ENCODE measurements around the gene DNAAF8.

Gene DNAAF8

DNA sequence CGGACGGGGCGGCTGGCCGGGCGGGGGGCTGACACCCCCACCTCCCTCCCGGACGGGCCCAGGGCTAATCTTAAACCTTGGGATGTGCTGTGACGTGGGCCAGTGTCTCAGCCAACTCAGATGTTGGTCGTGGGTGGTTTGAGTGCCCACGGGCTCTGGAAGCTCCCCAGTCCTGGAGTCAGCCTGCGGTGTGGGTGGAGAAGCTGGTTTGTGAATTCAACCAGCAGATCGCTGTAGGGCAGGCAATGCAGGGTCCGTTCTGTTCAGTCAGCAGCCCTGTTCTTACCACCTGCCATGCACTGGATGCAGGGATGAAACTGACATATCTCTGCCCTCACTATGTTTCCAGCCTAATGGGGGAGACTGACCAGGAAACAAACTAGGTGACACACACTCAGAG is 40.7 kb downstream of the DNAAF8 start:
- TF ChIP-seq POLR2AphosphoS5 (IDR thresholded peaks at IDR 0.05; ENCODE audit: low read depth, low read length) = no peak
- TF ChIP-seq, protein P1, sequence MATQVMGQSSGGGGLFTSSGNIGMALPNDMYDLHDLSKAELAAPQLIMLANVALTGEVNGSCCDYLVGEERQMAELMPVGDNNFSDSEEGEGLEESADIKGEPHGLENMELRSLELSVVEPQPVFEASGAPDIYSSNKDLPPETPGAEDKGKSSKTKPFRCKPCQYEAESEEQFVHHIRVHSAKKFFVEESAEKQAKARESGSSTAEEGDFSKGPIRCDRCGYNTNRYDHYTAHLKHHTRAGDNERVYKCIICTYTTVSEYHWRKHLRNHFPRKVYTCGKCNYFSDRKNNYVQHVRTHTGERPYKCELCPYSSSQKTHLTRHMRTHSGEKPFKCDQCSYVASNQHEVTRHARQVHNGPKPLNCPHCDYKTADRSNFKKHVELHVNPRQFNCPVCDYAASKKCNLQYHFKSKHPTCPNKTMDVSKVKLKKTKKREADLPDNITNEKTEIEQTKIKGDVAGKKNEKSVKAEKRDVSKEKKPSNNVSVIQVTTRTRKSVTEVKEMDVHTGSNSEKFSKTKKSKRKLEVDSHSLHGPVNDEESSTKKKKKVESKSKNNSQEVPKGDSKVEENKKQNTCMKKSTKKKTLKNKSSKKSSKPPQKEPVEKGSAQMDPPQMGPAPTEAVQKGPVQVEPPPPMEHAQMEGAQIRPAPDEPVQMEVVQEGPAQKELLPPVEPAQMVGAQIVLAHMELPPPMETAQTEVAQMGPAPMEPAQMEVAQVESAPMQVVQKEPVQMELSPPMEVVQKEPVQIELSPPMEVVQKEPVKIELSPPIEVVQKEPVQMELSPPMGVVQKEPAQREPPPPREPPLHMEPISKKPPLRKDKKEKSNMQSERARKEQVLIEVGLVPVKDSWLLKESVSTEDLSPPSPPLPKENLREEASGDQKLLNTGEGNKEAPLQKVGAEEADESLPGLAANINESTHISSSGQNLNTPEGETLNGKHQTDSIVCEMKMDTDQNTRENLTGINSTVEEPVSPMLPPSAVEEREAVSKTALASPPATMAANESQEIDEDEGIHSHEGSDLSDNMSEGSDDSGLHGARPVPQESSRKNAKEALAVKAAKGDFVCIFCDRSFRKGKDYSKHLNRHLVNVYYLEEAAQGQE (IDR thresholded peaks at IDR 0.05; ENCODE audit: insufficient read depth in 1 of 2, low read depth in 2 of 2, low read length in 2 of 2) = no peak

DNA sequence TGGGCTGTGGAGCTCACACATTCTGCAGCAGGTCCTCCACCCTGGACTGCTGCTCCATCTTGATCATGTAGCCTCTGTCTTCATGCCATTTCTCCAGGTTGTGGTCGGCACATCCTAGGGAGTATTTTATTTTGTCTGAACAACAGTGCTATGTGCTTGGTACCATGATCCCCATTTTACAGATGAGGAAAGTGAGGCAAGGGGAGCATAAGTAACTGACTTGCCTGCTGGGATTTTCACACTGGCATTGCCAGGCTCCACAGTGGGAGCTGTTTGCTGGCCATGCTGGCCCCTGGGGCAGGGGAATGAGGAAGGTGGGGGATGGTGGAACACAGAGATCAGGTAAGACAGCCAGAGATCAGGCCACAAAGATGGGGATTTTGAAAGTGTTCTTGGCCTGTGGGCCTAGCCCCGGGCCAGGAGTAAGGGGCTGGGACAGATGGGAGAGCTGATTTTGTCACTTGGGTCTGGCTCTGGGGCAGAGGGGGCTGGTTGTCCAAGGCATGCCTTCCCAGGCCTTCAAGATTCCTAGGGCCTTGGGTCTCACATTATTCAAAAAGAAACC is 41.9 kb downstream of the DNAAF8 start:
- no peak for TF ChIP-seq FOXP2 (optimal IDR thresholded peaks at IDR 0.05; ENCODE audit: borderline replicate concordance, extremely low read depth, extremely low read length, insufficient read depth)
- no peak for TF ChIP-seq POLR2AphosphoS5 (IDR thresholded peaks at IDR 0.05; ENCODE audit: low read depth, low read length)
- no peak for TF ChIP-seq SIN3A (IDR thresholded peaks at IDR 0.05; ENCODE audit: borderline replicate concordance, insufficient read depth, low read length)
- TF ChIP-seq TAF1 (IDR thresholded peaks at IDR 0.05; ENCODE audit: borderline replicate concordance, insufficient read depth, low read length) = no peak
- TF ChIP-seq, protein P1 (IDR thresholded peaks at IDR 0.05; ENCODE audit: insufficient read depth in 1 of 2, low read depth in 2 of 2, low read length in 2 of 2) = no peak

DNA sequence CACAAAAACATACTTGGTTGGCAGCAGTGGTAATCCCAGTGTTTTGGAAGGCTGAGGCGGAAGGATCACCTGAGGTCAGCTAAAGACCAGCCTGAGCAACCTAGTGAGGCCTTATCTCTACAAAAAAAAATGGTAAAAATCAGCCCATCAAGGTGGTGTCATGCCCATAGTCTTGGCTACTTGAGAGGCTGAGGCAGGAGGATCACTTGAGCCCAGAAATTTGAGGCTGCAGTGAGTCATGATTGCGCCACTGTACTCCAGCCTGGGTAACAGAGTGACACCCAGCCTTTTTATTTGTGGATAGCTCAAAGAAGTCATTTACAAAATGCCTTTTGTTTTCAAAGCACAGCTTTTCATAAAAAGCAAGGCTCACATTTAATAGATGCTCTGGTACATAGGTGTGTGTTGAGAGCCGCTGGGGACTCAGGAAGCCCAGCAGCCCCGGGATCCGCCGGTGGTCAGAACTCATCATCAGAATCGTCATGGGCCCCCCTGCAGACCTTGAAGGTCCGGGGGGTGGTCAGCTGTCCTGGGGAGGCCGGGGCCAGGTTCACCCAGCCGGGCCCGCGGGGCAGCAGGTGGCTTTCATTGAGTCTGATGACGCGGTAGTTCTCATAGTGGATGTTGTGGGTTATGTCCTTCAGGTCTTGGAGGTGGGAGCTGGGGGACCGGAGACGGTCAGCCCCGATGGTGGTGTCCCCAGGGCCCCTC is 43.2 kb downstream of the DNAAF8 start:
- TF ChIP-seq TAF1 (IDR thresholded peaks at IDR 0.05; ENCODE audit: borderline replicate concordance, insufficient read depth, low read length) (no peak), FOXP2 (optimal IDR thresholded peaks at IDR 0.05; ENCODE audit: borderline replicate concordance, extremely low read depth, extremely low read length, insufficient read depth) (no peak), POLR2AphosphoS5 (IDR thresholded peaks at IDR 0.05; ENCODE audit: low read depth, low read length) (no peak), SIN3A (IDR thresholded peaks at IDR 0.05; ENCODE audit: borderline replicate concordance, insufficient read depth, low read length) (no peak)
- TF ChIP-seq, protein P1 (IDR thresholded peaks at IDR 0.05; ENCODE audit: insufficient read depth in 1 of 2, low read depth in 2 of 2, low read length in 2 of 2) = no peak

DNA sequence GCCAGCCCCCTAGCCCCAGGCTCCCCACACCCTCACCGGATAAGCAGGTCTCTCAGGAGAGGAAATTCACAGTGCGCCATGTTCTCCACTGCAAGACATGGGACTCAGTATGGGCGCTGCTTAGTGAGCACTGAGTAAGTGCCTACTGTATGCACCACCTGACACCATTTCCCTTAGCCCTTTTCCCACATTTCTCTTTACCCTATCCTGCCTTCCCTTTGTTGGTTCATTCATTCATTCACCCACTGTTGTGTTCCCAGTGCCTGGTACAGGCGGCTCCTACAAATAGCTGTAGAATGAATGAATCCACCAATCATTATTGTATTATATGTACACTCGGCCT is 43.7 kb downstream of the DNAAF8 start:
- TF ChIP-seq, protein P1 (IDR thresholded peaks at IDR 0.05; ENCODE audit: insufficient read depth in 1 of 2, low read depth in 2 of 2, low read length in 2 of 2) = no peak
- TF ChIP-seq POLR2AphosphoS5 (IDR thresholded peaks at IDR 0.05; ENCODE audit: low read depth, low read length) (no peak), FOXP2 (optimal IDR thresholded peaks at IDR 0.05; ENCODE audit: borderline replicate concordance, extremely low read depth, extremely low read length, insufficient read depth) (no peak), SIN3A (IDR thresholded peaks at IDR 0.05; ENCODE audit: borderline replicate concordance, insufficient read depth, low read length) (no peak), TAF1 (IDR thresholded peaks at IDR 0.05; ENCODE audit: borderline replicate concordance, insufficient read depth, low read length) (no peak)
